Epithelial cell of prostate (primary cell): Measurements from ENCODE around the gene TXNL4A.
A peak's percentile ranks its signal among the peaks of the same experiment; 100 is the strongest.

Experiments
- DNase-seq: peaks from one replicate; pipeline ENCODE4 v3.0.0-alpha.2; 2011; ENCODE audit warnings: low read depth, low spot score
- H3K27ac ChIP-seq: fragments of 450-650 bp; 2 replicates; pipeline ENCODE4 v1.5.1; 2017; ENCODE audit warnings: mild to moderate bottlenecking

The TXNL4A gene

DNA sequence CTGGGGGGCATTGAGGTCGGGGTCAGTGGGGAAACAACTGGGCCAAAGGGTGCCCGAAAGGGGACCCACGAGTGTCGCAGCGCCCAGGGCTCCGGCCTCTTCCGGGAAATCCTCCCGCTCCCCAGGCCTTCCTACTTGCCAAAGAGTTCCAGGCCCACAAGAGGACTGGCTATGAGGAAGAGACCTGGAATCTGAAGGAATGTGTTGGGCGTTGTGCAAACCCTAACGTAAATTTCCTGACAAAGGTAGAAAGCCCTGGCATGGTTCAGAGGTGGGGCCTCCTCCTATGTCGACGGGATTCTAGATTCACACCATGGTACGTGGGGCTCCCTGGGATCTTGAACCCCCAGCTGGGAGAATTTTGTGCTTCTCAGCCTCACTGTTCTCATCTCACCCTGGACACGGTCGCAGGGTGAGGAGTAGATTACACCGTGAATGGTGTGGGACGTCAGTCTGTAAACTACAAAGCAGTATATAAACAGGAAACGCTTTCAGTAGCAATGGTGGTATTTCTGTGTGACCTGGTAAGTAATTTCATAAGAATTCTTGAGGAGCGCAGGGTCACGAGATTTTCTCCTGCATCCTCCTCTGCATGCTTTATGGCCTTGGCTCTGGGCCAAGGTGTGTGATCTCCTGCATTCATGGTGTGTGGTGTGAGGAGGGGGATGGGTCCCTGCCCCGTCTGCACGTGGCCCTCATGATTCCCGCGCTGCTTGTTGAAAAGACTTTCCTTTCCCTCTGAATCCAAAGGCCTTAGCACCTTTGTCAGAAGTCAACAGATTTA is 23.1 kb downstream of the TXNL4A start:
- H3K27ac ChIP-seq, result peak overlapping the region; percentile 91
- DNase-seq, result no peak

DNA sequence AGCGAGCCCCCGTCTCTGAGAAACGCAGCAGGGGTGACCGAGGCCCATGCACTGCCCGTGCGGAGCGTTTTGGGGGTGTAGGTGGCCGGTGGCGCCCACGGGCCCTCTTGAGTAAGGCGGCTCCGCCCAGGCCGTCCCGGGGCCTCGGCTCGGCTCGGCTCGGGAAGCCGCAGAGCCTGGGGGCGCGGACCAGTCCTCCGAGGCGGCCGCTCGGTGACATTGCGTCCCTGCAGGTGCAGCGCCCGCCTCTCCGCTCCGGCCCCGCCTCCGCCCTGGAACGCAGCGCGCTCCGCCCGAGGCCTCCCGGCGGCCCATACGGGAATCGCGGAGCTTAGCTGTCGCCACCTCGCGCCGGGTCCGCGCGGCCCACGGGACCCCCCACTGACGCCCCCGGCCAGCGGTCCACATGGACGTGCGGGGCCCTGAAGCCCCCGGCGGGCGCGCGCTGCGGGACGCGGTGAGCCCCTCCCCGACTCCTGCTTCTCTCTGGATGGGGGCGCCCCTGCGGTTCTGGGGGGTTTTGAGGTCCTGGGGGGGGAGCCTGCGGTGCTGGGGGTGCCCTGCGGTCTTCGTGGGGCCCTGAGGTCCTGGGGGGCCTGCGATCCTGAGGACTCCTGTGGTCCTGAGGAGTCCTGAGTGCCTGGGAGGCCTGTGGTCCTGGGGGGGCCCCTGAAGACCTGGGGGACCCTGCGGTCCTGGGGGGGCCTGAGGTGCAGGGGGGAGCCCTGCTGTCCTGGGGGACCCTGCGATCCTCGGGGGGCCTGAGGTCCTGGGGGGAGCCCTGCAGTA is 23.8 kb downstream of the TXNL4A start, which contains the start of gene HSBP1L1:
HSBP1L1 (plus strand) TSS at position 314 of the 789 bp plus-strand sequence; CDS start at position 407, 93 bp downstream.
- no peak for DNase-seq
- peak within 1 kb of the TSS; percentile 91 for H3K27ac ChIP-seq

DNA sequence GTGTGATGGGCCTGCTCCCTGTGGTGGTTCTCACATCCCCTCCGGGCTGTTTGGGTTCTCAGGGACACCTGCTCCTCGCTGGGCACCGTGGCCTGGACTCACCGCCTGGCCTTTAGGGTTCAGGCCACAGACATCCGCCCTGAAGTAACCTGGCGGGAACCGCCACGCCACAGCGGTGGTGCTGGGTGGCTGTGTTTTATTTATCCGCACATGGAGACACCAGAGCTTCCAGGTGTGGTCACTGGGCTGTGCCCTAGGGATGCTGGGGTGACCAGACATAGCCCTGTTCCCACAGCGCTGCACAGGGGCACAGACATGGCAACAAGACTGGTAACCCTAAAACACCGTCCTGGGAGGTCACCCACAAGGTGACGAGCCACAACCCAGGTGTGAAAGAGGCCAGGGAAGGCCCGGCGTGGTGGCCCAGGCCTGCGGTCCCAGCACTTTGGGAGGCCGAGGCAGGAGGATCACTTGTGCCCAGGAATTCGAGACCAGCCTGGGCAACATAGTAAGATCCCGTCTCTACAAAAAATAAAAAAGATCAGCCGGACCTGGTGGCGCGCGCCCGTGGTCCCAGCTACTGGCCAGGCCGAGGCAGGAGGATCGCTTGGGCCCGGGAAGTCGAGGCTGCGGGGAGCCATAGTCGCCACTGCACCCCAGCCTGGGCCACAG is 24.6 kb downstream of the TXNL4A start:
- H3K27ac ChIP-seq, result peak overlapping the region; percentile 91
- DNase-seq, result no peak

DNA sequence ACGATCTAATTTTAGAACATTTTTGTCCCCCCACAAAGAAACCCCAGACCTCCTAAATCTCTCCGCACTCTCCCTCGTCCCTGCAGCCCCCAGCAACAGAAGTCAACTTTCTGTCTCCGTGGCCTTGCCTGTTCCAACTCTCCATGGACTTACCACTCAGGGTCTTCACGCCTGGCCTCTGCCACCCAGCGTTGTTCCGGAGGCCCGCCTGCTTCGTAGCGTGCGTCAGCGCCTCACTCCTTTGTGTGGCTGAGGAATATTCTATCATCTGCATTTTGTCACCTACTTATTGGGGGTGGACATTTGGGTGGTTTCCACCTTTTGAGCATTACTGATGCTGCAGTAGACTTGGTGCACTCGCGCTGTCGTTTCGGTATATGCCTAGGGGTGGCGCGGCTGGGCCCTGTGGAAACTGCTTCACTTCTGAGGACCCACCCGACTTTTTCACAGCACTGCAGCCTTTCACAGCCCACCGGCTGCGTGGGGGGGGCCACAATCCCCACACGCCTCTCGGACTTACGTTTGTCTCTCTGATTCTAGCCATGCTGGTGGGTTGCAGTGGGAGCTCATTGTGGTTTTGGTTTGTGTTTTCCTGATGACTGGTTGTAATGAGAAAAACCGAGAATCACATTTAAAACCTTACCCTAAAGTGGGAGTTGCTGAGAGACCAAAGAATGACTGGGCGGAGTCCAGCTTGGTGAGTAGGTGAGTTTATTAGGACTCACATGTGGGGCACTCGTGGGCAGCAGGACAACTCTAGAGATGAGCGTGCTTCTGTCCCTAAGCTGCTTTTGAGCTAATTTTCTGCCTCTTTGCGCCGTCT is 25.3 kb downstream of the TXNL4A start:
- peak overlapping the region; percentile 69 for H3K27ac ChIP-seq
- no peak for DNase-seq

DNA sequence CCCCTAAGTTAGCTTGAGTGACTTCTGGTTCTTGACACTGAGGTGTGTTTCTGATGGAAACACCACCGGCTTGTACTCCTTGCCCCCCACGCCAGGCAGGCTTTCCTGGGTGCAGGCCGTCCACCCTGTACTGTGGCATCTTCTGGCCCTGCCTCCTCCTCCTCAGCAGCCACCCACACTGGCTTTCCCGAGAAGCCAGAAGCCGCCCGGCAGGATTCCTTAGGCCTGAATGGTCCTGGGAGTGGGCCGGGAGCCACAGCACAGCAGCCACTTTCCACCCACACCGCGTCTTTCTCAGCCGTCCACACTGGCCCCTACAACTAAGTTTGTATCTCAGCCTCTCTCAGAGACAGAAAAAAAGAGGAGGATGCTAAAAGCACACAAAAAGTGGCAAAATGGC is 26.1 kb downstream of the TXNL4A start:
- H3K27ac ChIP-seq, result peak overlapping the region; percentile 69
- no peak for DNase-seq

DNA sequence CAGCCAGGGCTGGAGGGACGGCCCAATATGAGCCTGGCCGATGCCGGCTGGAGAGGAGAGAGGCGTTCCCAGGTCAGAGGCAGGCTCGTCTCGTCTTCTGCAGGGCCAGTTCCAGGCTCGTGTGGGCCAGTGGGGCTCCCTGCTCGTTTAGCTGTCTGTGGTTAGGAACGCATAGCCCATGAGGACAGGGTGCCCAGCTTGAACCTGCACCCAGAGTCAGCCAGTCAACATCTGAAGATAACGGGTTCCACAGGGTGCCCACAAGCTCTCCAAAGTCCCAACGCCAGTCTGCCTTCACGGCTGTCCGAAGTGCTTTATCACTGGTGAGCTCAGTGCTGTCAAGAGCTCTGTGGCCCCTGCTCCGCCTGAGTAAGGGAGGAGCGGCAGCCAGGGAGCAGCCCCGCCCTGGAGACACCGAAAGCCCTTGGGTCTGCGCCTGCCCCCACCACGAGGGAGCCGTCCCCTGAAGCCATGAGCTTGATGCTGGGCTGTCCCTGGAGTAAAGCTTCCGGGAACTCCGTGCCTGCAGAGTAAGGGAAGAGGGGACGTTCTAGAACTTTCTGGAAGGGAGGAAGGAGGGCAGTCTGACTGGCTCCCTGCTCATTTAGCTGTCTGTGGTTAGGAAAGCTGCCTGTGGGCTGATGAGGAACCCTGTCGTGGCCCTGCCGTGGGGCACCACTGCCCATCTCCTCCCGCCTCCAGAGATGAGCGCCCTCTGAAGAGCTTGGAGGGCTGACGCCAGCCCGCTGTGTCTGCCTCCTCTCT is 26.7 kb downstream of the TXNL4A start:
- no peak for DNase-seq
- H3K27ac ChIP-seq, result peak overlapping the region; percentile 69

DNA sequence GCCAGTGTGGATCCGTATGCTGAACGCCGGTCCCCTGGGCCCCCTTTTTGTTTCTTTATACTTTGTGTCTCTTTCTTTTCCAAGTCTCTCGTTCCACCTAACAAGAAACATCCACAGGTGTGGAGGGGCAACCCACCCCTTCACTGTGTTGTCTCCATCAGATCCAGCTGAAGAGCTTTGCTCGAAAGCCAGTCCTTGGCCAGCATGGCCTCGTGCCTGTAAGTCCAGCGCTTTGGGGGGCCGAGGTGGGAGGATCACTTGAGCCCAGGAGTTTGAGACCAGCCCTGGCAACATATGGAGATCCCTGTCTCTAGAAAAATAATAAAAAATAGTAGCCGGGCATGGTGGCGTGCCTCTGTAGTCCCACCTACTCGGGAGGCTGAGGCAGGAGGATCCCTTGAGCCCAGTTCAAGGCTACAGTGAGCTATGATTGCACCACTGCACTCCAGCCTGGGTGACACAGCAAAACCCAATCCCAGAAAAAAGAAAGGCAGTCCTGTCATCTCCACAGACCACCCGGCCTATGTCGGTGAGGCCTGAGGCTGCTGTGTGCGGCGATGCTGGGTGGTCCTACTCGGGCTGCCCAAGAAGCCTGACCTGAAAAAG is 27.3 kb downstream of the TXNL4A start:
- H3K27ac ChIP-seq, result peak overlapping the region; percentile 69
- no peak for DNase-seq

DNA sequence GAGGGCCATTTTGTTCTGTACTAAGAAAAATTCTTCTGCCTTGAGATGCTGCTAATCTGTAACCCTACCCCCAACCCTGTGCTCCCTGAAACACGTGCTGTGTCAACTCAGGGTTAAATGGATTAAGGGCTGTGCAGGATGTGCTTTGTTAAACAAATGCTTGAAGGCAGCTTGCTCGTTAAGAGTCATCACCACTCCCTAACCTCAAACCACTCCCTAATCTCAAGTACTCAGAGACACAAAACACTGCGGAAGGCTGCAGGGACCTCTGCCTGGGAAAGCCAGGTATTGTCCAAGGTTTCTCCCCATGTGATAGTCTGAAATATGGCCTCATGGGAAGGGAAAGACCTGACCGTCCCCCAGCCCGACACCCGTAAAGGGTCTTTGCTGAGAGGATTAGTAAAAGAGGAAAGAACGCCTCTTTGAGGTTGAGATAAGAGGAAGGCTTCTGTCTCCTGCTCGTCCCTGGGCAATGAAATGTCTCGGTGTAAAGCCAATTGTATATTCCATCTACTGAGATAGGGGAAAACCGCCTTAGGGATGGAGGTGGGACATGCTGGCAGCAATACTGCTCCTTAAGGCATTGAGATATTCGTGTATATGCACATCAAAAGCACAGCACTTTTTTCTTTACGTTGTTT is 28.1 kb downstream of the TXNL4A start:
- peak overlapping the region; percentile 35 for H3K27ac ChIP-seq
- DNase-seq, result peak; percentile 71

DNA sequence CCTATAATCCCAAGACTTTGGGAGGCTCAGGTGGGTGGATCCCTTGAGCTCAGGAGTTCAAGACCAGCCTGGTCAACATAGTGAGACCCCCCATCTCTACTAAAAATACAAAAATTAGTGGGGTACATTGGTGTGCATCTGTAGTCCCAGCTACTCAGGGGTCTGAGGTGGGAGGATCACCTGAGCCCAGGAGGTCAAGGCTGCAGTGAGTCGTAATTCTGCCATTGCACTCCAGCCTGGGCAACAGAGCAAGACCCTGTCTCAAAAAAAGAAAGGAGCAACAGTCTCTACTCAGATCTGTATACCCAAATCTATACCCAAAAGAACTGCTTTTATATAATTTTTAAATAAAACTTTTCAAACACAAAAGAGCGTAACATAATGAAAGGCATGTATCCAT is 29.4 kb downstream of the TXNL4A start:
- no peak for DNase-seq
- H3K27ac ChIP-seq, result no peak overlapping the region

DNA sequence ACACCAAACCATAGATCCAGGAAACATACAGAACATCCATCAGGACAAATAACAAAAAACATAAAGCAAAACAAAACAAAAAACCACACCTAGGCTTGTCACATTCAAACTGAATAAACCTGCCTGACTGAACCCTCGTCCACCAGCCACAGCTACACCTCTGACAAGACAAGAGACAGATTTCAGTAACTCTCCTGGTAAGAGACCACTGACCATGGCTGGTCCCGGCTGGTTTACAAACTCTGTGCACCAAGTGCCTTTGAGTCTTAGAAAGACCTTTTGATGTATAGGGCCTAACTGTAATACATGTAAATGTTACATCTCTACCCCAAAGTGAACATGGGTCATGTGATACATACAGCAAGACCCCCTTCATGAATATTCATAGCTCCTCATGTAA is 32.1 kb downstream of the TXNL4A start:
- H3K27ac ChIP-seq, result no peak overlapping the region
- no peak for DNase-seq

DNA sequence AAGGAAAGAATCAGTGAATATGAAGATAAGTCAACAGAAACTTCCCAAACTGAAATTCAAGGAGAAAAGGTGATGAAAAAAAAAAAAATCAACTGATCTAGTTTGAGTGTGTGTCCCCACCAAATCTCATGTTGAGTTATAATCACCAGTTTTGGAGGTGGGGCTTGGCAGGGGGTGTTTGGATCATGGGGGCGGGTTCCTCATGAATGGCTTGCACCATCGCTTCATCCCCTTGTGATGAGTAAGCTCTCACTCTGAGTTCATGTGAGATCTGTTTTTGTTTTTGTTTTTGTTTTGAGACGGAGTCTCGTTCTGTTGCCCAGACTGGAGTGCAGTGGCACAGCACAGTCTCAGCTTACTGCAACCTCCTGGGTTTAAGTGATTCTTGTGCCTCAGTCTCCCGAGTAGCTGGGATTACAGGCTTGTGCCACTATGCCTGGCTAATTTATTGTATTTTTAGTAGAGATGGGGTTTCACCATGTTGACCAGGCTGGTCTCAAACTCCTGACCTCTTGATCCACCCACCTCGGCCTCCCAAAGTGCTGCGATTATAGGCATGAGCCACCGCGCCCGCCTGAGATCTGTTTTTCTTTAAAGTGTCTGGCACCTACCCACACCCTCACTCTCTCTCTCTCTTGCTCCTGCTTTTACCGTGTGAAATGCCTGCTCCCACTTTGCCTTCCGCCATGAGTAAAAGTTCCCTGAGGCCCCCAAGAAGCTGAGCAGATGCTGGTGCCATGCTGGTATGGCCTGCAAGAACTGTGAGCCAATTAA is 32.9 kb downstream of the TXNL4A start:
- no peak overlapping the region for H3K27ac ChIP-seq
- DNase-seq, result no peak

DNA sequence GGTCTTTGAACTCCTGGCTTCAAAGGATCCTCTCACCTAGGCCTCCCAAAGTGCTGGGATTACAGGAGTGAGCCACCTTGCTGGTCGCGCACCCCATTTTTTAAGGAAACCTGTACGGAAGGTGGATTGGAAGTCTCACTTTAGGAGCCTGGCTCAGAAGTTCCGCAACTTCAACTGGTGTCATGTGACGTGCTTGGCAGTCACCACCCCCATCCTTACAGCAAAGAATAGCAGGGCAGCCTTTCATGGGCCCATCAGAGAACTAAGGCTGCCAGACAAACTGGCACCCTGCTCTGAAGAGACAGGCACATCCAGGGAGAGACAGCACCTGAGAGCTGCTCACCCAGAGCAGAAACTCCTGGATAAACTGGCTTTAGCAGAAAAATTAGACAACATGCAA is 33.6 kb downstream of the TXNL4A start:
- peak overlapping the region; percentile 39 for H3K27ac ChIP-seq
- DNase-seq, result no peak

DNA sequence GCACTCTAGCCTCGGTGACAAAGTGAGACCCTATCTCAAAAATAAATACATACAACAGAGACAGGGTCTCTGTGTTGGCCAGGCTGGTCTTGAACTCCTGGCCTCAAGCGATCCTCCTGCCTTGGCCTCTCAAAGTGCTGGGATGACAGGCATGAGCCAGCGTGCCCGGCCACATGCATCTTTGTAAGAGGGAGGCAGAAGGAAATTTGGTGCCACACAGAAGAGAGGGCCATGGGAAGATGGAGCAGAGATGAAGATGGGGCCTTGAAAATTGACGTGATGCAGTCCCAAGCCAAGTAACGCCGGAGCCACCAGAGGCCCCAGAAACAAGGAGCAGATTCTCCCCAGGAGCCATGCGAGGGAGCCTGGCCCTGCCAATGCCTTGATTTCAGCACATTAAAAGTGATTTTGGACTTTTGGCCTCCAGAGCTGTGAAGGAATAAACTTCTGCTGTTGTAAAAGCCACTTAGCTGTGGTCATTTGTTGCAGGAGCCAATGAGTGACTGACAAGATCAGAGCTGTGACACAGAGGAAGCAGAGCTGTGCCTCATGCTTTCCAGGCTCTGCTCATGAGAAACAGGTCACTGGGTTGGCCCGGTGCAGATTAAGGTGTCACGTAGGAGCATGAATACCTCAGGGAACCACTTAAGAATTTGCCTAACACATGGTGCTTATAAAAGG is 34.3 kb downstream of the TXNL4A start:
- DNase-seq, result peak; percentile 60

DNA sequence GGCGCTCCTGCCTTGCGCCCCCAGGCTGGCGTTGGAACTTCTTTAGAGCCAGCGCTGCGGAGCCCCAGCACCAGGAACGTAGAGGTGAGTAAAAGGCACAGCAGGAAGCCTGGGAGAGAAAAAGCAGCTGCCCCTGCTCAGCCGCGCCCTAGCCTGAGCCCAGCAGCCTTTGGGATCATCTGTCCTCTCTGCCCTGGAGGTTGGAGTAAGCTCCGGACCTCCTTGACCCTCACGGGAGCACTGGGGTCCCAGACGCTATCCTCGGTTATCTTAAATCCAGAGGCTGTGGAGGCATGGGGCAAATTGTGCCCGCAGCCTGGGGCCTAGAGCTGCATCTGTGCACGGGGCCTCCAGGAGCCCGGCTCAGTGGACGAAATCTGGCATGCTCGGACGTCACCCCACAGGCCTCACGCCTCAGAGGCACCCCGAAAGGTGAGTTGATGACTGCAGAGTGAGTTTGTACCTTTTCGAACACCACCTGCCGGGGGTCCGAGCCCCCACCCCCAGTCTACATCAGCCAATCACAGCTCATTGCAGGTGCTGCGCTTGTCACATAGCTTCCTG is 35.3 kb downstream of the TXNL4A start:
- DNase-seq, result no peak
- H3K27ac ChIP-seq, result no peak overlapping the region

More for the DNA sequence above, 34.3 kb downstream of the TXNL4A start:
- peak overlapping the region; percentile 39 for H3K27ac ChIP-seq

DNA sequence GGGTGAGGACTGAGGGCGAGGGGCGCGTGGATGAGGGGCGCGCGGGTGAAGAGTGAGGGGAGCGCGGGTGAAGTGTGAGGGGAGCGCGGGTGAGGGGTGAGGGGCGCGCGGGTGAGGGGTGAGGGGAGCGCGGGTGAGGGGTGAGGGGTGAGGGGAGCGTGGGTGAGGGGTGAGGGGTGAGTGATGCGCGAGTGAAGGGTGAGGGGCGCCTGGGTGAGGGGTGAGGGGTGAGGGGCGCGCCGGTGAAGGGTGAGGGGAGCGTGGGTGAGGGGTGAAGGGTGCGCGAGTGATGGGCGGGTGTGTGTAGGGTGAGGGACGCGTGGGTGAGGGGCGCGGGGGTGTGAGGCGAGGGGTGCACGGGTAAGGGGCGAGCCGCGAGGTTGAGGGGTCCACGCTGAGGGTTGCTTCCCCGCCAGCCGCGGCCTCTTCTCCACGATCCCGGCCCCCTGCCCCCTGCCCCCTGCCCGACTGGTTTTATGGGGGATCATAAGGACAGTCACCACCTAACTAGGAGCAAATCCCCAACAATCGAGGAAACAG is 35.8 kb downstream of the TXNL4A start:
- no peak overlapping the region for H3K27ac ChIP-seq

More for the DNA sequence above, 35.8 kb downstream of the TXNL4A start:
- no peak for DNase-seq
